ENCODE data around the gene NADK. TPM values are rescaled to one million over a fixed set of nuclear protein-coding genes. Genes with fewer than 3 reads are reported as not detected.

Gene NADK
- total RNA-seq, 1 experiment from 2014 or later, result 124 TPM

DNA sequence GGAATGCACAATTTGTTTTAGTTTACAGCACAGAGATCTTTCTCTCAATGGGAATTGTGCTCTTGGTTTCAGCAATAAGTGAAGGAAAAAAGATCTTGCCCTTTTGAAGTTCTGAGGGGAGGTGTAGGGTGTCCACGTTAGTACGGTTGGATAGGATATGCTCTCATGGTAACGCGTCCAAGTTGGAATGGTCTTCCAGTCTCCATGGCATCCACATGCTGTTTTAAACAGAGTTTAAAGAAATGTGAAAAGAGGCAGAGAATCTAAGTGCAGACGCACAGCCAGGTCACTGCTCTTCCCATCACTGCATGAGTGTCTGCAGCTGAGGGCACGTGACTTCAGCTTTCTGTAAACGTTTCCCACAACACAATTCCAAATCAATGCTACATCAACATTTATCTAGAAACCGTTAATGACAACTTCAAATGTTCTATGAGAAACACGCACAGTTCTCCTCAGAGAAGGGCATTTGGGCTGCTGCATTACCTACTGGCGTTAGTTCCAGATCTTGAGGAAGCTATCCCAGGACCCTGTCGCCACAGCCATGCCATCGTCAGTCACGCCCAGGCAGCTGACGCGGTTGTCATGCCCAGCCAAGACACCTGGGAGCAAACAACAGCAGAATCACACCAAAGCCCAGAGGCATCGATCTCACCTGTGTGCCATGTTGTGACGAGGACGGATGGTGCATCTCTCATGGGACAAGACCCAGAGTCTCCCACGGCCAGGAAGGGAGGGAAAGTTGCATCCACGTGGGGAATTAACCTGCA is 8.8 kb upstream of the NADK start:
- H3K4me1 Mint-ChIP-seq, result peaks cover 13% of the 10 kb centered on the region
- no peaks in the 10 kb centered on the region for H3K9me3 Mint-ChIP-seq
- ATAC-seq, result no peak
- ChIA-PET POLR2A (interaction anchor here (0.7 kb wide), 1 partner anchor 10 kb away, joined by 3 read pairs; no protein-coding TSS in a partner anchor), CTCF (interaction anchor here (3.1 kb wide), 1 partner anchor 121 kb away, joined by 42 read pairs; no protein-coding TSS in a partner anchor)
- H3K27me3 Mint-ChIP-seq (ENCODE audit: low read depth), result no peaks in the 10 kb centered on the region
- TF ChIP-seq ZNF423 (CRISPR knock-in tag; IDR thresholded peaks at IDR 0.05) (no peak), CBFB (CRISPR knock-in tag; IDR thresholded peaks at IDR 0.05; ENCODE audit: low read depth) (no peak), RELA (CRISPR knock-in tag; IDR thresholded peaks at IDR 0.05; ENCODE audit: borderline replicate concordance) (no peak), ZNF232 (CRISPR knock-in tag; IDR thresholded peaks at IDR 0.05) (no peak), ESRRA (CRISPR knock-in tag; IDR thresholded peaks at IDR 0.05; ENCODE audit: borderline replicate concordance) (no peak), ZNF671 (CRISPR knock-in tag; IDR thresholded peaks at IDR 0.05) (no peak), JUN (CRISPR knock-in tag; IDR thresholded peaks at IDR 0.05) (no peak), NFATC4 (CRISPR knock-in tag; IDR thresholded peaks at IDR 0.05) (no peak), ZNF532 (CRISPR knock-in tag; IDR thresholded peaks at IDR 0.05; ENCODE audit: borderline replicate concordance) (no peak), NFE2L1 (CRISPR knock-in tag; IDR thresholded peaks at IDR 0.05) (no peak), SP1 (CRISPR knock-in tag; conservative IDR thresholded peaks at IDR 0.05) (no peak), TP53 (CRISPR knock-in tag; IDR thresholded peaks at IDR 0.05) (no peak), TEAD1 (CRISPR knock-in tag; IDR thresholded peaks at IDR 0.05) (no peak), GABPB1 (CRISPR knock-in tag; IDR thresholded peaks at IDR 0.05) (no peak), OVOL2 (CRISPR knock-in tag; IDR thresholded peaks at IDR 0.05; ENCODE audit: borderline replicate concordance) (no peak)
- TF ChIP-seq, protein P1, sequence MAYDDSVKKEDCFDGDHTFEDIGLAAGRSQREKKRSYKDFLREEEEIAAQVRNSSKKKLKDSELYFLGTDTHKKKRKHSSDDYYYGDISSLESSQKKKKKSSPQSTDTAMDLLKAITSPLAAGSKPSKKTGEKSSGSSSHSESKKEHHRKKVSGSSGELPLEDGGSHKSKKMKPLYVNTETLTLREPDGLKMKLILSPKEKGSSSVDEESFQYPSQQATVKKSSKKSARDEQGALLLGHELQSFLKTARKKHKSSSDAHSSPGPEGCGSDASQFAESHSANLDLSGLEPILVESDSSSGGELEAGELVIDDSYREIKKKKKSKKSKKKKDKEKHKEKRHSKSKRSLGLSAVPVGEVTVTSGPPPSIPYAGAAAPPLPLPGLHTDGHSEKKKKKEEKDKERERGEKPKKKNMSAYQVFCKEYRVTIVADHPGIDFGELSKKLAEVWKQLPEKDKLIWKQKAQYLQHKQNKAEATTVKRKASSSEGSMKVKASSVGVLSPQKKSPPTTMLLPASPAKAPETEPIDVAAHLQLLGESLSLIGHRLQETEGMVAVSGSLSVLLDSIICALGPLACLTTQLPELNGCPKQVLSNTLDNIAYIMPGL (CRISPR knock-in tag; IDR thresholded peaks at IDR 0.05), result no peak
- TF ChIP-seq, protein P2, sequence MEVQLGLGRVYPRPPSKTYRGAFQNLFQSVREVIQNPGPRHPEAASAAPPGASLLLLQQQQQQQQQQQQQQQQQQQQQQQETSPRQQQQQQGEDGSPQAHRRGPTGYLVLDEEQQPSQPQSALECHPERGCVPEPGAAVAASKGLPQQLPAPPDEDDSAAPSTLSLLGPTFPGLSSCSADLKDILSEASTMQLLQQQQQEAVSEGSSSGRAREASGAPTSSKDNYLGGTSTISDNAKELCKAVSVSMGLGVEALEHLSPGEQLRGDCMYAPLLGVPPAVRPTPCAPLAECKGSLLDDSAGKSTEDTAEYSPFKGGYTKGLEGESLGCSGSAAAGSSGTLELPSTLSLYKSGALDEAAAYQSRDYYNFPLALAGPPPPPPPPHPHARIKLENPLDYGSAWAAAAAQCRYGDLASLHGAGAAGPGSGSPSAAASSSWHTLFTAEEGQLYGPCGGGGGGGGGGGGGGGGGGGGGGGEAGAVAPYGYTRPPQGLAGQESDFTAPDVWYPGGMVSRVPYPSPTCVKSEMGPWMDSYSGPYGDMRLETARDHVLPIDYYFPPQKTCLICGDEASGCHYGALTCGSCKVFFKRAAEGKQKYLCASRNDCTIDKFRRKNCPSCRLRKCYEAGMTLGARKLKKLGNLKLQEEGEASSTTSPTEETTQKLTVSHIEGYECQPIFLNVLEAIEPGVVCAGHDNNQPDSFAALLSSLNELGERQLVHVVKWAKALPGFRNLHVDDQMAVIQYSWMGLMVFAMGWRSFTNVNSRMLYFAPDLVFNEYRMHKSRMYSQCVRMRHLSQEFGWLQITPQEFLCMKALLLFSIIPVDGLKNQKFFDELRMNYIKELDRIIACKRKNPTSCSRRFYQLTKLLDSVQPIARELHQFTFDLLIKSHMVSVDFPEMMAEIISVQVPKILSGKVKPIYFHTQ (CRISPR knock-in tag; IDR thresholded peaks at IDR 0.05), result no peak
- TF ChIP-seq, protein P3, sequence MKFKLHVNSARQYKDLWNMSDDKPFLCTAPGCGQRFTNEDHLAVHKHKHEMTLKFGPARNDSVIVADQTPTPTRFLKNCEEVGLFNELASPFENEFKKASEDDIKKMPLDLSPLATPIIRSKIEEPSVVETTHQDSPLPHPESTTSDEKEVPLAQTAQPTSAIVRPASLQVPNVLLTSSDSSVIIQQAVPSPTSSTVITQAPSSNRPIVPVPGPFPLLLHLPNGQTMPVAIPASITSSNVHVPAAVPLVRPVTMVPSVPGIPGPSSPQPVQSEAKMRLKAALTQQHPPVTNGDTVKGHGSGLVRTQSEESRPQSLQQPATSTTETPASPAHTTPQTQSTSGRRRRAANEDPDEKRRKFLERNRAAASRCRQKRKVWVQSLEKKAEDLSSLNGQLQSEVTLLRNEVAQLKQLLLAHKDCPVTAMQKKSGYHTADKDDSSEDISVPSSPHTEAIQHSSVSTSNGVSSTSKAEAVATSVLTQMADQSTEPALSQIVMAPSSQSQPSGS (CRISPR knock-in tag; IDR thresholded peaks at IDR 0.05; ENCODE audit: borderline replicate concordance, low read depth), result no peak
- peak overlapping the region; percentile 25; the same call in 1 of the 2 replicates for H3K27ac Mint-ChIP-seq
- no peak overlapping the region for H3K4me3 Mint-ChIP-seq
- no peak for DNase-seq (ENCODE audit: low spot score)
- H3K36me3 Mint-ChIP-seq, result peaks cover 55% of the 10 kb centered on the region
